Activated CD4-positive, alpha-beta memory T cell treated with anti-CD3 and anti-CD28 coated beads for 36 hours (primary cell): ENCODE data around the gene GPT2. TPM values are rescaled to one million over a fixed set of nuclear protein-coding genes. Genes with fewer than 3 reads are reported as not detected.

ENCODE experiments used
- CTCF ChIA-PET: fragments of 350-600 bp; sonication (Branson Sonifier 250); formaldehyde crosslinking; loops from one replicate; lab custom pipeline; 2021; ENCODE audit warnings: antibody characterized with exemption, inconsistent platforms; lab: Charles Lee
- POLR2A ChIA-PET: fragments of 350-600 bp; sonication (Branson Sonifier 250); formaldehyde crosslinking; loops from one replicate; lab custom pipeline; 2021; ENCODE audit warnings: antibody characterized with exemption; lab: Charles Lee
- DNase-seq: peaks from one replicate; pipeline ENCODE4 v3.0.0-alpha.2; 2020
- H3K27ac Mint-ChIP-seq: one replicate; pipeline ENCODE4 v1.8.0; 2021; ENCODE audit warnings: mixed read lengths
- H3K27me3 Mint-ChIP-seq: one replicate; pipeline ENCODE4 v1.8.0; 2021; ENCODE audit warnings: mixed read lengths
- H3K36me3 Mint-ChIP-seq: one replicate; pipeline ENCODE4 v1.8.0; 2021; ENCODE audit warnings: mixed read lengths
- H3K4me1 Mint-ChIP-seq: one replicate; pipeline ENCODE4 v1.8.0; 2021; ENCODE audit warnings: low read depth, mixed read lengths
- H3K4me3 Mint-ChIP-seq: one replicate; pipeline ENCODE4 v1.8.0; 2021; ENCODE audit warnings: mild to moderate bottlenecking, mixed read lengths
- H3K9me3 Mint-ChIP-seq: one replicate; pipeline ENCODE4 v1.8.0; 2021; ENCODE audit warnings: mixed read lengths
- intact Hi-C: fragments of 100-400 bp; cut with micrococcal nuclease; formaldehyde crosslinking; loops from one replicate; pipeline ENCODE4 v1.15.1; 2023
- total RNA-seq, 2 experiments: library from RNA; stranded (reverse); gene quantifications; one replicate each; pipeline ENCODE4 v1.2.3, GENCODE V29; 2021

The GPT2 gene
- total RNA-seq, 2 experiments from 2014 or later = 20.2 to 23.1 TPM

- CTCF ChIA-PET = interaction anchor here (0.6 to 1.9 kb wide), 7 partner anchors 11 to 288 kb away, joined by 3 to 8 read pairs (median 5); partner anchors contain the start of gene NETO2
- peak; percentile 68 for DNase-seq
- H3K9me3 Mint-ChIP-seq = no peaks in the 10 kb centered on the region
- POLR2A ChIA-PET = interaction anchor here (1.0 to 3.1 kb wide), 3 partner anchors 9 to 11 kb away, joined by 3 to 32 read pairs (median 6); partner anchors contain the start of gene DNAJA2
- peaks cover 38% of the 10 kb centered on the region for H3K4me1 Mint-ChIP-seq
- intact Hi-C loops = loop anchor here (1.0 kb wide), 2 partner anchors 11 to 12 kb away; no protein-coding TSS in a partner anchor
- H3K4me3 Mint-ChIP-seq = no peak overlapping the region
- no peaks in the 10 kb centered on the region for H3K27me3 Mint-ChIP-seq
- peak overlapping the region; percentile 86 for H3K27ac Mint-ChIP-seq
- peaks cover 56% of the 10 kb centered on the region for H3K36me3 Mint-ChIP-seq
These were observed 77.5 kb downstream of the GPT2 start for GRCh38 chr16:46961373-46962353.

- H3K27ac Mint-ChIP-seq = peak overlapping the region; percentile 86
- peaks cover 33% of the 10 kb centered on the region for H3K4me1 Mint-ChIP-seq
- no peaks in the 10 kb centered on the region for H3K9me3 Mint-ChIP-seq
- CTCF ChIA-PET = interaction anchor here (1.2 to 1.9 kb wide), 4 partner anchors 10 to 289 kb away, joined by 3 to 8 read pairs (median 5); no protein-coding TSS in a partner anchor
- no peaks in the 10 kb centered on the region for H3K27me3 Mint-ChIP-seq
- H3K4me3 Mint-ChIP-seq = no peak overlapping the region
- POLR2A ChIA-PET = interaction anchor here (3.1 kb wide), 1 partner anchor 10 kb away, joined by 32 read pairs; the partner anchor contains the start of gene DNAJA2
- intact Hi-C loops = no loop called here
- no peak for DNase-seq
- H3K36me3 Mint-ChIP-seq = peaks cover 55% of the 10 kb centered on the region
These were observed 78.5 kb downstream of the GPT2 start for GRCh38 chr16:46962629-46963028.

DNA sequence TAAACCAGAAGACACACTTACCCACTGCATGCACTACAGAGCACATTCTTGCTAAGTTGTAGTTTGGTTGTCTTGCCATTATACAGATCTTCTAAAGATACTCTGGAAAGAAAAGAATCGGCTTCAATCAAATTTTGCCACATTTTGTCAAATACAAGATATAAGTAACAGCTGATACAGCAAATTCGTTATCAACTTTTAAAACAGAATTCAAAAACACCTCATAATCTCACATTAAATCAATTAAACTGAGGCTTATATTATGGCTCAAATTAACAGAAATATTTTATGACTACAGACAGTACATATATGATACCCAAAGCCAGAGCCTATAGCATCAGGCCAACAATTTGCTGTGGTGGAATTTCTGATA is 83.9 kb downstream of the GPT2 start:
- peaks cover 45% of the 10 kb centered on the region for H3K4me1 Mint-ChIP-seq
- DNase-seq = no peak
- H3K4me3 Mint-ChIP-seq = no peak overlapping the region
- H3K27me3 Mint-ChIP-seq = no peaks in the 10 kb centered on the region
- ChIA-PET POLR2A (no interaction called here), CTCF (no interaction called here)
- intact Hi-C loops = no loop called here
- H3K9me3 Mint-ChIP-seq = no peaks in the 10 kb centered on the region
- H3K27ac Mint-ChIP-seq = no peak overlapping the region
- peaks cover 55% of the 10 kb centered on the region for H3K36me3 Mint-ChIP-seq

GRCh38 chr16:46970089-46970488 is 85.9 kb downstream of the GPT2 start:
- H3K36me3 Mint-ChIP-seq = peaks cover 45% of the 10 kb centered on the region

DNA sequence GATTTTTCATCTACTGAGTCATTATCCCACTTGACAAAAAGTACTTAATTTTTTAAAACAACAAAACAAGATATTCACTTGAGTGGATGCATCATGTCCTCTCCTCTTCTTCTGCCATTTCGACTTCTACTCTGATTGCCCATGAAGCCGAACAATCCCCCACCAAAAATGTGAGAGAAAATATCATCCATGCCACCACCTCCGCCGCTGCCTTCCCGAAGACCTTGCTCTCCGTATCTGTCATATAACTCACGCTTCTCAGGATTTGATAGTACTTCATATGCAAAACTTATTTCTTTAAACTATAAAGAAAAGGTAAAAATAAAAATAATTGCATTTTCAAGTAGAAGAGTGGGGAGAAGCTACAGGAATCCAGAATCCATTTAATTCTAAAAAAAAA is 87.1 kb downstream of the GPT2 start:
- Mint-ChIP-seq H3K36me3 (peaks cover 45% of the 10 kb centered on the region), H3K4me3 (peak overlapping the region; percentile 47), H3K27ac (peak overlapping the region; percentile 45), H3K4me1 (peaks cover 58% of the 10 kb centered on the region), H3K9me3 (no peaks in the 10 kb centered on the region), H3K27me3 (no peaks in the 10 kb centered on the region)
- POLR2A ChIA-PET = interaction anchor here (1.6 to 3.3 kb wide), 2 partner anchors 9 to 10 kb away, joined by 6 to 32 read pairs; no protein-coding TSS in a partner anchor
- CTCF ChIA-PET = interaction anchor here (0.7 to 6.2 kb wide), 4 partner anchors 23 to 172 kb away, joined by 4 to 47 read pairs (median 12); partner anchors contain the start of gene NETO2
- intact Hi-C loops = loop anchor here (5.0 to 10.0 kb wide), 3 partner anchors 66 to 1644 kb away; partner anchors contain the start of genes N4BP1 and SHCBP1
- no peak for DNase-seq

More at GRCh38 chr16:46970089-46970488, 85.9 kb downstream of the GPT2 start:
- ChIA-PET POLR2A (interaction anchor here (1.6 kb wide), 1 partner anchor 8 kb away, joined by 6 read pairs; no protein-coding TSS in a partner anchor), CTCF (interaction anchor here (0.7 to 1.4 kb wide), 2 partner anchors 19 to 68 kb away, joined by 4 to 7 read pairs; no protein-coding TSS in a partner anchor)
- intact Hi-C loops = loop anchor here (5.0 to 10.0 kb wide), 3 partner anchors 67 to 1645 kb away; partner anchors contain the start of genes N4BP1 and SHCBP1
- H3K4me1 Mint-ChIP-seq = peaks cover 48% of the 10 kb centered on the region
- H3K9me3 Mint-ChIP-seq = no peaks in the 10 kb centered on the region
- no peak overlapping the region for H3K4me3 Mint-ChIP-seq
- peak overlapping the region; percentile 28 for H3K27ac Mint-ChIP-seq
- H3K27me3 Mint-ChIP-seq = no peaks in the 10 kb centered on the region
- DNase-seq = no peak

DNA sequence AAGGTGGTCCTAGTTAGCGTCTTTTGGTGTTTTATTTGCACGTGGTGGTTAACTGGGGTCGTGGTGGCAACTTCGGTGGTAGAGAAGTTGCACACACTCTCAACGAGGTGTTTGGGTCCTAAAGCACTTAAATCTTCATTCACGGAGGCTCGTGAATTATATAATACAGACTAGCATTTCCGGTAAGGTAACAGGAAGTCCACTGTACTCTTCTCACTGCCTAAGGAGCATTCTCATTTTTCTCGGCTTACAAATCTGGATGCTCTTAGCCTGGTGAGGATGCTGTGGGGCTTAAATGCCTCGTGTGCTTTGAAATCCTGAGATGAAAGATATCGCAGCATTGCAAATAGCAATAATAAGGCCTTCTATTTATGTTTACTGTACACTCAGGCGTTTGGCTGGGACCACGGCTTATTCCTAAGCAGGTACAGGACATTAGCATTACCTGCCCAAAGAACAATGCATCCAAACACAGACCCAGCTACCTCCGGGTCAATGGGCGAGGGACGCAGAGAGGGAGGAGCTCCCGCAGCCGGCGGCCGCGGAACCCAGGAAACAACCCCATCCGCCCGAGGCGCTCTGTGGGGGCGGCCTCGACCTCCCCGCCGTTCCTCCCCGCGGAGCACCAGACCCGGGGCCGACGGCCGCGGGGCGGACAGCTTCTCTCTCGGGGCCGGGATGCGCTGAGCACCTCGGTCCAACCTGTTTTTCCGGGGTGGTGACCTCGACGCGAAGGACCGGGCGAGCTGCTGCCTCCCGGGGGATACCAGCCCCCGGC is 88.5 kb downstream of the GPT2 start:
- Mint-ChIP-seq H3K27me3 (no peaks in the 10 kb centered on the region), H3K4me1 (peaks cover 64% of the 10 kb centered on the region), H3K4me3 (peak overlapping the region; percentile 98), H3K9me3 (no peaks in the 10 kb centered on the region), H3K36me3 (peaks cover 36% of the 10 kb centered on the region), H3K27ac (peak overlapping the region; percentile 95)
- ChIA-PET CTCF (interaction anchor here (0.6 to 6.2 kb wide), 10 partner anchors 10 to 488 kb away, joined by 3 to 47 read pairs (median 5); partner anchors contain the start of genes ITFG1 and NETO2), POLR2A (interaction anchor here (0.7 to 3.7 kb wide), 9 partner anchors 10 to 489 kb away, joined by 3 to 36 read pairs (median 7); partner anchors contain the start of genes C16orf87, GPT2, ITFG1 and NETO2)
- intact Hi-C loops = loop anchor here (1.0 to 10.0 kb wide), 10 partner anchors 11 to 1642 kb away; partner anchors contain the start of genes C16orf87, ITFG1, N4BP1 and NETO2
- DNase-seq = peak; percentile 70

GRCh38 chr16:46973207-46973995 is 89.2 kb downstream of the GPT2 start, which contains the start of gene DNAJA2:
Gene DNAJA2 (minus strand): TSS chr16:46973674. CDS start chr16:46973572, 102 bp downstream.
- ChIA-PET CTCF (interaction anchor here (0.6 to 6.2 kb wide), 11 partner anchors 17 to 488 kb away, joined by 3 to 47 read pairs (median 4); partner anchors contain the start of genes NETO2 and PHKB), POLR2A (interaction anchor here (0.7 to 3.7 kb wide), 14 partner anchors 10 to 1412 kb away, joined by 3 to 36 read pairs (median 5); partner anchors contain the start of genes GPT2, ITFG1, NETO2 and PHKB)
- Mint-ChIP-seq H3K36me3 (peaks cover 29% of the 10 kb centered on the region), H3K27me3 (no peaks in the 10 kb centered on the region), H3K9me3 (no peaks in the 10 kb centered on the region), H3K4me3 (peak within 1 kb of the TSS; percentile 98), H3K27ac (peak within 1 kb of the TSS; percentile 98), H3K4me1 (peaks cover 59% of the 10 kb centered on the region)
- DNase-seq = peak; percentile 94
- intact Hi-C loops = loop anchor here (1.0 to 10.0 kb wide), 8 partner anchors 45 to 1641 kb away; partner anchors contain the start of genes C16orf87, ITFG1, N4BP1 and ORC6

DNA sequence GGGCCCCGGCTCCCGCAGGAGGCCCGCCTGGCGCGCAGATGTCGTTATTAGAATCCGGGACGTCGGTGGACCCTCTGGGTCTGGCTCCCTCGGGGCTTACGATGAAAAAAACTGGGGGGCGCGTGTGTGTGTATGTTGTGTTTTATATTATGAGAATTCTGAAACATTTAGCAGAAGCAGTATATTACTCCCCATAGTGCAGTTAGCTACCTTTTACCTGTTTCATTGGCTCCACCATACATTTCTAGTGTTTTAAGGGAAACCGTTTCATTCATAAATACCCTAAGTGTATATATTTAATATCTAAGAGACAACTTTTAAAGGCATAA is 89.8 kb downstream of the GPT2 start:
- H3K27ac Mint-ChIP-seq = peak overlapping the region; percentile 98

GRCh38 chr16:46974352-46974751 is 90.2 kb downstream of the GPT2 start:
- CTCF ChIA-PET = interaction anchor here (0.7 to 6.2 kb wide), 9 partner anchors 15 to 487 kb away, joined by 3 to 47 read pairs (median 5); partner anchors contain the start of genes NETO2 and PHKB
- H3K27ac Mint-ChIP-seq = peak overlapping the region; percentile 98
- no peaks in the 10 kb centered on the region for H3K27me3 Mint-ChIP-seq
- peak; percentile 49 for DNase-seq
- H3K9me3 Mint-ChIP-seq = no peaks in the 10 kb centered on the region
- POLR2A ChIA-PET = interaction anchor here (0.7 to 3.7 kb wide), 11 partner anchors 9 to 487 kb away, joined by 3 to 36 read pairs (median 5); partner anchors contain the start of genes ITFG1, NETO2 and PHKB
- H3K4me1 Mint-ChIP-seq = peaks cover 51% of the 10 kb centered on the region
- intact Hi-C loops = loop anchor here (1.0 to 10.0 kb wide), 4 partner anchors 25 to 1640 kb away; partner anchors contain the start of genes N4BP1 and SHCBP1
- H3K4me3 Mint-ChIP-seq = peak overlapping the region; percentile 92
- H3K36me3 Mint-ChIP-seq = peaks cover 23% of the 10 kb centered on the region

More for the DNA sequence above, 89.8 kb downstream of the GPT2 start:
- Mint-ChIP-seq H3K36me3 (peaks cover 26% of the 10 kb centered on the region), H3K27me3 (no peaks in the 10 kb centered on the region), H3K9me3 (no peaks in the 10 kb centered on the region), H3K4me1 (peaks cover 54% of the 10 kb centered on the region), H3K4me3 (peak overlapping the region; percentile 92)
- CTCF ChIA-PET = interaction anchor here (0.7 to 6.2 kb wide), 10 partner anchors 16 to 488 kb away, joined by 3 to 47 read pairs (median 4); partner anchors contain the start of genes NETO2 and PHKB
- intact Hi-C loops = loop anchor here (1.0 to 10.0 kb wide), 9 partner anchors 25 to 1641 kb away; partner anchors contain the start of genes C16orf87, ITFG1, N4BP1 and ORC6
- POLR2A ChIA-PET = interaction anchor here (0.7 to 3.7 kb wide), 13 partner anchors 8 to 1412 kb away, joined by 3 to 36 read pairs (median 5); partner anchors contain the start of genes ITFG1, NETO2, PHKB and SIAH1
- DNase-seq = no peak
